Measurements from ENCODE around the gene ZFP1.
"Not testable (repeated sequence)": the region's sequence is repeated elsewhere in the genome, so short reads cannot be mapped to it uniquely, and the experiment has no call there.

The ZFP1 gene

GRCh38 chr16:75203096-75203495 is 54.8 kb downstream of the ZFP1 start:
- DNase-seq (ENCODE audit: extremely low read depth in 1 of 2, low read depth in 1 of 2) = no peak

GRCh38 chr16:75203667-75204409 is 55.5 kb downstream of the ZFP1 start:
- DNase-seq (ENCODE audit: extremely low read depth in 1 of 2, low read depth in 1 of 2) = no peak

DNA sequence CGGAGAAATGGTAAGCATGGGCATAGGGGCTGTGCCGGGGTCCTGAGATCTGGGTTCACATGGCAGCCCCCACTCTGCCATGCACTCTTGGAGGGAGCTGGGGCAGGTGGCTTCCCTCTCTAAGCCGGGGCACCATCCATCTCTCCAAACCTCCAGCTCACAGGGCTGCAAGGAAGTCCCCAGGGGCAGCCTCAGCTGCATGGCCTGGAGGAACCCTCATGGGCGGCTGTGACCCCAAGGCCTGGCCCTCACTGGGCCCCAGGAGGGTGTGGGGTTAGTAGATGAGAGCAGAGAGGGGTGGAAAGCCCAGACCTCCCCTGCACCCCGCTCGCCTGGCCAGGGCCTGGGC is 56.1 kb downstream of the ZFP1 start:
- no peak for DNase-seq (ENCODE audit: extremely low read depth in 1 of 2, low read depth in 1 of 2)

- not testable (repeated sequence) for DNase-seq (ENCODE audit: extremely low read depth in 1 of 2, low read depth in 1 of 2)
Measured at GRCh38 chr16:75204905-75205304, 56.6 kb downstream of the ZFP1 start.

GRCh38 chr16:75205438-75205837 is 57.1 kb downstream of the ZFP1 start:
- not testable (repeated sequence) for DNase-seq (ENCODE audit: extremely low read depth in 1 of 2, low read depth in 1 of 2)

GRCh38 chr16:75205961-75206748 is 57.8 kb downstream of the ZFP1 start:
- DNase-seq (ENCODE audit: extremely low read depth in 1 of 2, low read depth in 1 of 2) = not testable (repeated sequence)

DNA sequence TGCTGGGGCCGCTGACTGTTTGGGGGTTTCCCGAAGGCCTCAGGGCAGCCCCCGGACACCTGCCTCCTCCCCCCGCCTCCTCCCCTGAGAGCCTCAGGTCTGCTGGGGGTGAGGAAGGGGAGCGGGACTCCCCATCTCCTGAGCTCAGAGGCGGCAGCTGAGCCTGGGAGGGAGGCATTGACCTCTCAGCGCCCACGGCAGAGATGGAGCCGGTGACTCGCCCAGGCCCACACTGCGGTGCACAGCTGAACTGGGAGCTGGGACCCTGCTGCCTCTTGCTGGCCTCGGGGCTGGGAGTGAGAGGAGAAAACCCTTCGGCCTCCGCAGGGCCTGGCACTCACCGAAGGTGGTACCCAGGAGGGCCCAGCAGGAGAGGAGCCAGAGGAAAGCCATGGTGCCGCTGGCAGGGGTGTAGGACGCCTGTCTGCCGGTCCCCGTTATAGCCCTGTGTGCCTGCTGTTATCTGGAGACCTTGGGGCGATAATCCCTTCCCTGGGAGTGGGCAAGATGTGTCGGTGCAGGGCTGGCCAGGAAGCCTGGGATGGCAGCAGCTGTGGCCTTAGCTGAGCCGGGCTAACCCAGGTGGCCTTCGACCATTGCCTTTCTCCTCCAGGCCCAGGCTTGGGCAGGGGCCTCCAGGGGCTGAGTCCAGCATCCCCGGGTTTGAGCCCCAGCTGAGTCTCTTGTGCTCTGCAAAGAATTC is 58.6 kb downstream of the ZFP1 start, which contains the start of gene CTRB2:
TSS of gene CTRB2 (minus strand) at position 413 of the 703 bp plus-strand sequence. CDS start at position 393, 20 bp downstream.
- no peak for DNase-seq (ENCODE audit: extremely low read depth in 1 of 2, low read depth in 1 of 2)

DNA sequence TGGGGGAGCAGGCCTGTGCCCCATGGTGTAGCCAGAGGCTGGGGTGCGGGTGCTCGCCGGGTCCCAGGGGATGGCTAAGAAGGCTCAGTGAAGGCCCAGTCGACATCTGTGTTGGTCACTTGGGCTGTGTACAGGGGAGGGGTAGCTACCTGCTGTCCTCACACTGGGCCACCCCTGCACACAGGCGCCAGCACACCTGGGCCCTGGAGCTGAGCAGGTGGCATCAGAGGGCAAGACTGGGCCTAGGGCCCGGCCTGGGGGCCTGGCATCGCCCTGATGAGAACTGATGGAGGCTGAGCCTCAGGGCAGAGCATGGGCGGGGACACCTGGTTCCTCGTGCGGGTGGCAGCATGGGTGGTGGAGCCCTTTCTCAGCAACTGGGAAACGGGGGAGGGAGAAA is 59.5 kb downstream of the ZFP1 start:
- no peak for DNase-seq (ENCODE audit: extremely low read depth in 1 of 2, low read depth in 1 of 2)

- DNase-seq (ENCODE audit: extremely low read depth in 1 of 2, low read depth in 1 of 2) = no peak
Measured at GRCh38 chr16:75208242-75208825, 60.0 kb downstream of the ZFP1 start.

- no peak for DNase-seq (ENCODE audit: extremely low read depth in 1 of 2, low read depth in 1 of 2)
Measured at GRCh38 chr16:75208861-75209505, 60.7 kb downstream of the ZFP1 start.

DNA sequence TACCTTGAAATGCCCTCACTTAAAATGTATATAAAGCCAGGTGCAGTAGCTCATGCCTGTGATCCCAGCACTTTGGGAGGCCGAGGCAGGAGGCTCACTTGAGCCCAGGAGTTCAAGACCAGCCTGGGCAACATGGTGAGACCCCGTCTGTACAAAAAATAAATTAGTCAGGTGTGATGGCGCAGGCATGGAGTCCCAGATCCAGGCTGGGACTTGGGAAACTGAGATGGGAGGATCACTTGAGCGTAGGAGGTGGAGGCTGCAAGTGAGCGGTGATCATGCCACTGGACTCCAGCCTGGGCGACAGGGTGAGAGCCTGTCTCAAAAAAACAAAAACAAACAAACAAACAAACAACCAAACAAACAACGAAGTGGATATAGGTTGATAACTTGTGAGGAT is 61.2 kb downstream of the ZFP1 start:
- DNase-seq (ENCODE audit: extremely low read depth in 1 of 2, low read depth in 1 of 2) = not testable (repeated sequence)

GRCh38 chr16:75209944-75210343 is 61.6 kb downstream of the ZFP1 start:
- DNase-seq (ENCODE audit: extremely low read depth in 1 of 2, low read depth in 1 of 2) = no peak

DNA sequence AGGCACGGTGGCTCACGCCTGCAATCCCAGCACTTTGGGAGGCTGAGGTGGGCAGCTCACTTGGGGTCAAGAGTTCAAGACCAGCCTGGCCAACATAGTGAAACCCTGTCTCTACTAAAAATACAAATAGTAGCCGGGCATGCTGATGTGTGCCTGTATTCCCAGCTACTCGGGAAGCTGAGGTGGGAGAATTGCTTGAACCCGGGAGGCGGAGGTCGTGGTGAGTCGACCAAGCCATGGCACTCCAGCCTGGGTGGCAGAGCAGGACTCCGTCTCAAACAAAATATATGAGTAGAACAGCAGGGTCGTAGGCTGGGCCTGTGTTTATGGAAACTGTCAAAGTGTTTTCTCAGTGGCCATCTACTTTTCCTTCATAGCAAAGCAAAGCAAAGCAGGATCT is 63.0 kb downstream of the ZFP1 start:
- not testable (repeated sequence) for DNase-seq (ENCODE audit: extremely low read depth in 1 of 2, low read depth in 1 of 2)

GRCh38 chr16:75216127-75216526 is 67.8 kb downstream of the ZFP1 start:
- DNase-seq (ENCODE audit: extremely low read depth in 1 of 2, low read depth in 1 of 2) = no peak

DNA sequence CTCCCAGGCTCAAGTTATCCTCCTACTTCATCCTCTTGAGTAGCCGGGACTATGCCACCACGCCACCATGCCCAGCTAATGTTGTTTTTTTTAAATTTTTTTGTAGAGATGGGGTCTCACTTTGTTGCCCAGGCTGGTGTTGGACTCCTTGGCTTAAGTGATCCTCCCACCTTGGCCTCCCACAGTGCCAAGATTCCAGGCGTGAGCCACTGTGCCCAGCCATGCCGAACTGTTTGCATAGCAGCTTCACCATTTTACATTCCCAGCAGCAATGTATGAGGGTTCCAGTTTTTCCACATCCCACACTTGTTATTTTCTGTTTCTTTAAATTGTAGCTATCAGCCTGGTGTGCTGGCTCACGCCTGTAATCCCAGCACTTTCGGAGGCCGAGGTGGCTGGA is 68.3 kb downstream of the ZFP1 start:
- no peak for DNase-seq (ENCODE audit: extremely low read depth in 1 of 2, low read depth in 1 of 2)

- no peak for DNase-seq (ENCODE audit: extremely low read depth in 1 of 2, low read depth in 1 of 2)
Measured at GRCh38 chr16:75217389-75217851, 69.1 kb downstream of the ZFP1 start.

DNA sequence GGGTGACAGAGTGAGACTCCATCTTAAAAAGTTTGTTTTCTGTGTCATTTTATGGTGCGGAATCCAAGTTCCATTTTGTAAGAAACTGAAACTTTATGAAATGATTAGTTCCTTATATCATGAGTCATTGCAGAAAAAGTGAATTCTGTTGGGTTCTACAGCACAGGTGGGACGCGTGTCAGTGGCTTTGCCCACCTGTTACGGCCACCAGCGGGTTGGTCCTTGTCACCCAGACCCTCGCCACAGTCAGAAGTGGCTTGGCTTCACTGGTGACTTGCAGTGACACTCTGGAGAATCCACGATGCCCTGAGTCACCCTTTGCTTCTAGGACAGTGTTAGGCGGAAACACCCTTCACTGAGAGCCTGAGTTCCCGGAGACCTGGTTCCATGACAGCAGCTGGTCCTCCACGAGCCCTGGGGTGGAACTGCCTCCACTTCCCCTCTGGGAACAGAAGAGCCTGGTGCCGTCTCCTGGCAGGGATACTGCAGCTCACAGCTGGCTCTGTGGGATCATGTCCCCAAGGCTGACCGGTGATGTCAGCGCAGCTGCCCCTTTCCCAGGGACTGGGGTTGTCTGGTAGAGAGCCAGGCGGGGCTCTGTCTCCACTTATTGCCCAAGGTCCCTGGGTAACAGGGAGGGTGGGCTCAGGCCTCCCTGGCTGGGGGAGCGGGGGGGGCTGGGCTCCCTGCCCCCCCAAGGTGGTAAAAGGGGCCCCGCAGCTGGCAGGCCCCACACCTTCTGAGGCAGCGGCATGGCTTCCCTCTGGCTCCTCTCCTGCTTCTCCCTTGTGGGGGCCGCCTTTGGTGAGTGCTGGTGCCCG is 70.1 kb downstream of the ZFP1 start, which contains the start of gene CTRB1:
TSS of gene CTRB1 (plus strand) at position 733 of the 821 bp plus-strand sequence. CDS start at position 753, 20 bp downstream.
- DNase-seq (ENCODE audit: extremely low read depth in 1 of 2, low read depth in 1 of 2) = no peak

DNA sequence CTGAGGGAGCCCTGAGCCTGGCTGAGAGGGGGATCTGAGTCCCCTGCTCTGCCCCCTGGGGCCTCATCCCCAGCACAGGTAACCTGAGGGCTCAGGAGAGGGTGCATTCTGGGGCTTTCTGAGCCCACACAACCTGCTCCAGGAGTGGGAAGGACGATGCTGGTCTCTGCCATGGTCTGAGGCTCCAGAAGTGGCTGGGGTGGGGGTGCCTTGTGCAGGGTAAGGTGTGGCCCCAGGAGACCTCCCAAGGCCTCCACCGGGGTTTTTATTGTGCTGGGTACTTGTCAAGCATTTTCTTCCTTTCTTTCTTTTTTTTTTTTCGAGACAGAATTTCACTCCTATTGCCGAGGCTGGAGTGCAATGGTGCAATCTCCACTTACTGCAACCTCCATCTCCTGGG is 70.8 kb downstream of the ZFP1 start:
- DNase-seq (ENCODE audit: extremely low read depth in 1 of 2, low read depth in 1 of 2) = no peak

GRCh38 chr16:75219838-75220237 is 71.5 kb downstream of the ZFP1 start:
- DNase-seq (ENCODE audit: extremely low read depth in 1 of 2, low read depth in 1 of 2) = no peak

Measured in stimulated activated CD8-positive, alpha-beta memory T cell treated with anti-CD3 and anti-CD28 coated beads, Interleukin-7, amount 100 ng/mL, for 48 hours (primary cell).